Peyer's patch (tissue), 4 donors: ENCODE results near the gene KIN.

ENCODE experiments used
- POLR2A ChIP-seq, 2 donors: fragments of 450-650 bp; IDR thresholded peaks; one replicate each; pipeline ENCODE4 v1.5.1; 2017; ENCODE audit warnings: antibody characterized with exemption in 2 of 2, mild to moderate bottlenecking in 2 of 2, moderate library complexity in 2 of 2
- TF ChIP-seq, protein P1 (sequence below), 6 experiments: fragments of 450-650 bp in 4 of 6; fragments of 200-600 bp in 2 of 6; sonication (generic) in 1 of 6; IDR thresholded peaks; one replicate each; pipeline ENCODE4 v1.5.1; 2017 to 2019; ENCODE audit warnings: antibody characterized with exemption in 6 of 6, mild to moderate bottlenecking in 3 of 6, moderate library complexity in 1 of 6

- TF ChIP-seq, protein P1, sequence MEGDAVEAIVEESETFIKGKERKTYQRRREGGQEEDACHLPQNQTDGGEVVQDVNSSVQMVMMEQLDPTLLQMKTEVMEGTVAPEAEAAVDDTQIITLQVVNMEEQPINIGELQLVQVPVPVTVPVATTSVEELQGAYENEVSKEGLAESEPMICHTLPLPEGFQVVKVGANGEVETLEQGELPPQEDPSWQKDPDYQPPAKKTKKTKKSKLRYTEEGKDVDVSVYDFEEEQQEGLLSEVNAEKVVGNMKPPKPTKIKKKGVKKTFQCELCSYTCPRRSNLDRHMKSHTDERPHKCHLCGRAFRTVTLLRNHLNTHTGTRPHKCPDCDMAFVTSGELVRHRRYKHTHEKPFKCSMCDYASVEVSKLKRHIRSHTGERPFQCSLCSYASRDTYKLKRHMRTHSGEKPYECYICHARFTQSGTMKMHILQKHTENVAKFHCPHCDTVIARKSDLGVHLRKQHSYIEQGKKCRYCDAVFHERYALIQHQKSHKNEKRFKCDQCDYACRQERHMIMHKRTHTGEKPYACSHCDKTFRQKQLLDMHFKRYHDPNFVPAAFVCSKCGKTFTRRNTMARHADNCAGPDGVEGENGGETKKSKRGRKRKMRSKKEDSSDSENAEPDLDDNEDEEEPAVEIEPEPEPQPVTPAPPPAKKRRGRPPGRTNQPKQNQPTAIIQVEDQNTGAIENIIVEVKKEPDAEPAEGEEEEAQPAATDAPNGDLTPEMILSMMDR (IDR thresholded peaks at IDR 0.05) = no peak
- no peak for TF ChIP-seq POLR2A (IDR thresholded peaks at IDR 0.05)
Observed at GRCh38 chr10:7702288-7702812, 85.4 kb downstream of the KIN start.
